Activated CD8-positive, alpha-beta T cell treated with anti-CD3 and anti-CD28 coated beads for 36 hours (primary cell): Measurements from ENCODE around the gene SLC25A47. TPM values are rescaled to one million over a fixed set of nuclear protein-coding genes. Genes with fewer than 3 reads are reported as not detected.
"Not testable (repeated sequence)": the region's sequence is repeated elsewhere in the genome, so short reads cannot be mapped to it uniquely, and the experiment has no call there.

Experiments used
- ATAC-seq: fragments of 200-7000 bp; cut with Tn5 transposase; one replicate; pipeline ENCODE4 v1.10.0; 2021; ENCODE audit warnings: mild to moderate bottlenecking, moderate library complexity
- CTCF ChIA-PET: fragments of 350-600 bp; sonication (Branson Sonifier 250); formaldehyde crosslinking; loops from one replicate; lab custom pipeline; 2021; ENCODE audit warnings: antibody characterized with exemption; lab: Charles Lee
- POLR2A ChIA-PET: fragments of 350-600 bp; sonication (Branson Sonifier 250); formaldehyde crosslinking; loops from one replicate; lab custom pipeline; 2021; ENCODE audit warnings: antibody characterized with exemption; lab: Charles Lee
- DNase-seq: peaks from one replicate; pipeline ENCODE4 v3.0.0-alpha.2; 2020
- H3K27ac Mint-ChIP-seq: one replicate; pipeline ENCODE4 v1.8.0; 2021; ENCODE audit warnings: mild to moderate bottlenecking, mixed read lengths
- H3K27me3 Mint-ChIP-seq: one replicate; pipeline ENCODE4 v1.8.0; 2021; ENCODE audit warnings: mixed read lengths
- H3K36me3 Mint-ChIP-seq: one replicate; pipeline ENCODE4 v1.8.0; 2021; ENCODE audit warnings: low read depth, mixed read lengths
- H3K4me1 Mint-ChIP-seq: one replicate; pipeline ENCODE4 v1.8.0; 2021; ENCODE audit warnings: low read depth, mixed read lengths
- H3K4me3 Mint-ChIP-seq: one replicate; pipeline ENCODE4 v1.8.0; 2021; ENCODE audit warnings: mild to moderate bottlenecking, moderate library complexity, mixed read lengths
- H3K9me3 Mint-ChIP-seq: one replicate; pipeline ENCODE4 v1.8.0; 2021; ENCODE audit warnings: mixed read lengths
- CTCF ChIP-seq: fragments of 200-600 bp; IDR thresholded peaks from one replicate; pipeline ENCODE4 v1.8.0; 2022; ENCODE audit warnings: antibody characterized with exemption, mild to moderate bottlenecking
- intact Hi-C: fragments of 100-400 bp; cut with micrococcal nuclease; formaldehyde crosslinking; loops from one replicate; pipeline ENCODE4 v1.10.0; 2022
- total RNA-seq, 2 experiments: library from RNA; stranded (reverse); gene quantifications; one replicate each; pipeline ENCODE4 v1.2.3, GENCODE V29; 2021

Gene SLC25A47
- total RNA-seq, 2 experiments from 2014 or later = not detected

GRCh38 chr14:100309028-100309737 lies 14.0 kb upstream of the SLC25A47 start:
- POLR2A ChIA-PET = interaction anchor here (0.6 to 1.2 kb wide), 3 partner anchors 52 to 97 kb away, joined by 3 to 7 read pairs (median 5); a partner anchor contains a TSS
- H3K4me1 Mint-ChIP-seq = peaks cover 15% of the 10 kb centered on the region
- H3K4me3 Mint-ChIP-seq = no peak overlapping the region
- no peak overlapping the region for H3K27ac Mint-ChIP-seq
- H3K36me3 Mint-ChIP-seq = no peaks in the 10 kb centered on the region
- ATAC-seq (no peak), DNase-seq (no peak)
- no peaks in the 10 kb centered on the region for H3K9me3 Mint-ChIP-seq
- peaks cover 4% of the 10 kb centered on the region for H3K27me3 Mint-ChIP-seq
- CTCF ChIA-PET = interaction anchor here (0.7 to 2.0 kb wide), 5 partner anchors 9 to 81 kb away, joined by 3 to 6 read pairs (median 3); a partner anchor contains a TSS
- intact Hi-C loops = loop anchor here (10.0 kb wide), 1 partner anchor 66 kb away; the partner anchor contains the start of gene WDR25
- no peak for TF ChIP-seq CTCF

- POLR2A ChIA-PET = interaction anchor here (0.7 to 1.2 kb wide), 2 partner anchors 9 to 27 kb away, joined by 3 to 4 read pairs; no protein-coding TSS in a partner anchor
- H3K9me3 Mint-ChIP-seq, intact Hi-C loops, H3K36me3 Mint-ChIP-seq, H3K4me3 Mint-ChIP-seq, H3K27ac Mint-ChIP-seq, H3K27me3 Mint-ChIP-seq, ATAC-seq, DNase-seq, H3K4me1 Mint-ChIP-seq: not testable (repeated sequence)
- CTCF ChIA-PET = interaction anchor here (1.0 to 1.6 kb wide), 2 partner anchors 9 to 26 kb away, joined by 3 to 7 read pairs; no protein-coding TSS in a partner anchor
Observed at GRCh38 chr14:100312110-100312876, 10.8 kb upstream of the SLC25A47 start.

GRCh38 chr14:100312877-100313400 lies 10.2 kb upstream of the SLC25A47 start:
- no peak overlapping the region for H3K27ac Mint-ChIP-seq
- ATAC-seq (no peak), DNase-seq (no peak)
- TF ChIP-seq CTCF = no peak
- POLR2A ChIA-PET = interaction anchor here (0.5 to 1.2 kb wide), 3 partner anchors 9 to 28 kb away, joined by 3 to 4 read pairs (median 3); no protein-coding TSS in a partner anchor
- no peaks in the 10 kb centered on the region for H3K36me3 Mint-ChIP-seq
- H3K4me1 Mint-ChIP-seq = peaks cover 7% of the 10 kb centered on the region
- H3K9me3 Mint-ChIP-seq = no peaks in the 10 kb centered on the region
- CTCF ChIA-PET = interaction anchor here (1.0 to 1.6 kb wide), 5 partner anchors 10 to 72 kb away, joined by 3 to 7 read pairs (median 3); no protein-coding TSS in a partner anchor
- H3K4me3 Mint-ChIP-seq = no peak overlapping the region
- intact Hi-C loops = no loop called here
- peaks cover 1% of the 10 kb centered on the region for H3K27me3 Mint-ChIP-seq

GRCh38 chr14:100313464-100314230 lies 9.5 kb upstream of the SLC25A47 start:
- CTCF ChIA-PET = interaction anchor here (1.0 to 1.6 kb wide), 5 partner anchors 10 to 72 kb away, joined by 3 to 7 read pairs (median 3); no protein-coding TSS in a partner anchor
- ATAC-seq (no peak), DNase-seq (no peak)
- no peaks in the 10 kb centered on the region for H3K9me3 Mint-ChIP-seq
- no peak for TF ChIP-seq CTCF
- peaks cover 7% of the 10 kb centered on the region for H3K4me1 Mint-ChIP-seq
- no peak overlapping the region for H3K4me3 Mint-ChIP-seq
- H3K27me3 Mint-ChIP-seq = peaks cover 1% of the 10 kb centered on the region
- intact Hi-C loops = no loop called here
- POLR2A ChIA-PET = interaction anchor here (0.5 to 1.2 kb wide), 6 partner anchors 8 to 315 kb away, joined by 3 to 4 read pairs (median 3); no protein-coding TSS in a partner anchor
- H3K36me3 Mint-ChIP-seq = no peaks in the 10 kb centered on the region
- no peak overlapping the region for H3K27ac Mint-ChIP-seq
